Loucy (cell line): ENCODE data around the gene TGM2.

ENCODE experiments used
- EZH2phosphoT487 ChIP-seq: fragments of 200-600 bp; IDR thresholded peaks from 2 replicates; pipeline ENCODE4 v1.6.1; 2018; ENCODE audit warnings: antibody characterized with exemption, mild to moderate bottlenecking, moderate library complexity, borderline replicate concordance
- TF ChIP-seq, protein P1 (sequence below): fragments of 200-600 bp; sonication (generic); conservative IDR thresholded peaks from 2 replicates; pipeline ENCODE4 v1.5.1; 2014; ENCODE audit warnings: mild to moderate bottlenecking, antibody characterized with exemption, low read length

DNA sequence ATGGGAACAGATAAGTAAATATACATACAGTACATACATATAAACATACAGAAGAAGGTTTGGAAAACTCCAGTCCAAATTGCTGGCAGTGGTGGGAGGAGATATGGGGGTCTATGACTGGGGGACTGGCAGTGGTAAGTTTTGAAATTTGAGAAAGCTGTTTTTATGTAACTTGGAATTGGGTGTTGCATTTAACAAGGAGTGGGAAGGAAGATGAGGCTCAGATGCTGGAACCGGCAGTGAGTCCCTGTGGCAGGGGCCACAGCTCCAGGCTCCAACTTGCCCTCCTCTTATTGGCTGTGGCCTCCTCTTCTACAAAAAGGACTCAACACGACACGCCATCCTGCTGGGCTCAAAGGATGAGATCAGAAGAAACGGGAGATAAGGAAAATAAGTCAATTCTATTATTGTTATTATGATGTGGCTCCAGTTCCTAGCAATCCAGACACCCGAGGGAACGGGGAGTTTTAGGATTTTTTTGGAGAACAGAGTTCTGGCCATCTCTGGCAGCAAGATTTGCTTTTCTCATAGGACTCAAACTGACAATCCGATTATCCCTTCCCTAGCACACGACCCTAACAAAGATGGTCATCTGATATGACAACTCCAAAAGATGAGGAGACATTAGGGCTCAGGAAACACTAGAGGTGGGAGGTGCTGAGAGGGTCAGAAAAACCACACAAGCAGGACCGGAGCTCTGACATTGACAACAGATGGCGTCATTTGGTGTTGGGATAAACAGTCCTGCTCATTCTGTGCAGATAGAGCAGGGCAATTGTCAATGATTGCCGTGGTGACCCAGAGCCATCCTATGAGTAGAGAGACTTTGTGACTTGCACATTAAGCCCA is 6.0 kb upstream of the TGM2 start:
- TF ChIP-seq, protein P1, sequence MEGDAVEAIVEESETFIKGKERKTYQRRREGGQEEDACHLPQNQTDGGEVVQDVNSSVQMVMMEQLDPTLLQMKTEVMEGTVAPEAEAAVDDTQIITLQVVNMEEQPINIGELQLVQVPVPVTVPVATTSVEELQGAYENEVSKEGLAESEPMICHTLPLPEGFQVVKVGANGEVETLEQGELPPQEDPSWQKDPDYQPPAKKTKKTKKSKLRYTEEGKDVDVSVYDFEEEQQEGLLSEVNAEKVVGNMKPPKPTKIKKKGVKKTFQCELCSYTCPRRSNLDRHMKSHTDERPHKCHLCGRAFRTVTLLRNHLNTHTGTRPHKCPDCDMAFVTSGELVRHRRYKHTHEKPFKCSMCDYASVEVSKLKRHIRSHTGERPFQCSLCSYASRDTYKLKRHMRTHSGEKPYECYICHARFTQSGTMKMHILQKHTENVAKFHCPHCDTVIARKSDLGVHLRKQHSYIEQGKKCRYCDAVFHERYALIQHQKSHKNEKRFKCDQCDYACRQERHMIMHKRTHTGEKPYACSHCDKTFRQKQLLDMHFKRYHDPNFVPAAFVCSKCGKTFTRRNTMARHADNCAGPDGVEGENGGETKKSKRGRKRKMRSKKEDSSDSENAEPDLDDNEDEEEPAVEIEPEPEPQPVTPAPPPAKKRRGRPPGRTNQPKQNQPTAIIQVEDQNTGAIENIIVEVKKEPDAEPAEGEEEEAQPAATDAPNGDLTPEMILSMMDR = no peak
- TF ChIP-seq EZH2phosphoT487 = no peak
